Measurements from ENCODE around the gene MAST4. TPM values are rescaled to one million over a fixed set of nuclear protein-coding genes. Genes with fewer than 3 reads are reported as not detected.

The MAST4 gene
- total and polyA plus RNA-seq, 2 of the 4 experiments (the other 2 are of a cell fraction) = 4.8 to 6.8 TPM

DNA sequence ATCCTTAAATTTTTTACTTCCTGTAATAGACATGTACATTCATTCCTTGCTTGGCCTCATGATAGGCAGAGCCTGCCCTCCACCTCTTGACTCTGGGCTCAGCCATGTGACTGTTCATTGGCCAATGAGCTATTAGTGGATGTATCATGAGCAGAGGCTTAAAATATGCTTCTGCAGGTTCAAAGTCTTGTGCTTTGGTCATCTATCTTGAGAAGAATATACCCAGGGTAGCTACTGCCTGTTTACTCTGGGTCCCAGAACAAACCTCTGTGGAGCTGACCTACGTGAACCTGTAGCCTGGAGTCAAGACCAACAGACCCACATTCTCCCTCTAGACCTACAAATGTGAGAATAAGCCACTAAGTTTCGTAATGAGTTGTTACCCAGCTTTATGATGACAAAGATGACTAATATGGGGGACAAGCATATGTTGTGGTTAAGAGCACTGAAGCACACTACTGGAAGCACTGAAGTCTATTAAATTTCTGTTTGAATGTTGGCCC, 244.4 kb downstream of the MAST4 start:
- H4K91ac ChIP-seq (ENCODE audit: insufficient read depth, low read depth, low read length) = no peak overlapping the region
- no peak overlapping the region for H2BK15ac ChIP-seq (ENCODE audit: low read depth, low read length)
- no peak overlapping the region for H3K4ac ChIP-seq (ENCODE audit: low read depth, low read length)
- no peaks in the 10 kb centered on the region for H3K9me1 ChIP-seq (ENCODE audit: insufficient read depth, low read length)
- dilution Hi-C loops (cut with HindIII; ENCODE audit: low sequenced_read_pairs, unreplicated experiment) (no loop called here), in situ Hi-C loops (cut with MboI; ENCODE audit: low sequenced_read_pairs) (no loop called here), intact Hi-C loops (cut with micrococcal nuclease) (no loop called here)
- DNase-seq (no peak), ATAC-seq (ENCODE audit: low read depth) (no peak)
- peaks cover 2% of the 10 kb centered on the region; the same call in 1 of the 2 replicates for H3K27me3 ChIP-seq (ENCODE audit: control insufficient read depth, insufficient read depth, low read length)
- H4K8ac ChIP-seq (ENCODE audit: low read depth in 2 of 2, low read length in 2 of 2) = no peak overlapping the region
- no peak overlapping the region for H4K5ac ChIP-seq (ENCODE audit: low read depth, low read length)
- ChIA-PET CTCF (interaction anchor here (0.6 kb wide), 1 partner anchor 133 kb away, joined by 3 read pairs; no protein-coding TSS in a partner anchor), POLR2A (ENCODE audit: unreplicated experiment) (no interaction called here)
- no peak overlapping the region for H2BK120ac ChIP-seq (ENCODE audit: low read depth, low read length)
- no peak overlapping the region for H3K9ac ChIP-seq (ENCODE audit: low read depth, low read length)
- H3K79me1 ChIP-seq (ENCODE audit: low read depth in 1 of 2, low read length in 2 of 2) = no peaks in the 10 kb centered on the region
- no TSS peak for BruUV-seq (replicated peaks)
- H3K27ac ChIP-seq (ENCODE audit: insufficient read depth, low read length) = no peak overlapping the region
- no peak overlapping the region for H3K14ac ChIP-seq (replicated peaks; ENCODE audit: low read depth, low read length)
- no peak for TF ChIP-seq RCOR1 (IDR thresholded peaks at IDR 0.05; ENCODE audit: insufficient replicate concordance, low read length)
- no peak for TF ChIP-seq RAD21 (IDR thresholded peaks at IDR 0.05; ENCODE audit: low read length)
- no peak for TF ChIP-seq NFE2L2 (IDR thresholded peaks at IDR 0.05; ENCODE audit: low read depth, low read length)
- no peak for TF ChIP-seq POLR2A (IDR thresholded peaks at IDR 0.05; ENCODE audit: low read depth, low read length)
- TF ChIP-seq MAZ (IDR thresholded peaks at IDR 0.05; ENCODE audit: borderline replicate concordance, low read depth, low read length) = no peak
- TF ChIP-seq MXI1 (IDR thresholded peaks at IDR 0.05; ENCODE audit: borderline replicate concordance, low read depth, low read length) = no peak
- TF ChIP-seq MAFK (IDR thresholded peaks at IDR 0.05; ENCODE audit: low read depth, low read length) = no peak
- TF ChIP-seq, protein P1, sequence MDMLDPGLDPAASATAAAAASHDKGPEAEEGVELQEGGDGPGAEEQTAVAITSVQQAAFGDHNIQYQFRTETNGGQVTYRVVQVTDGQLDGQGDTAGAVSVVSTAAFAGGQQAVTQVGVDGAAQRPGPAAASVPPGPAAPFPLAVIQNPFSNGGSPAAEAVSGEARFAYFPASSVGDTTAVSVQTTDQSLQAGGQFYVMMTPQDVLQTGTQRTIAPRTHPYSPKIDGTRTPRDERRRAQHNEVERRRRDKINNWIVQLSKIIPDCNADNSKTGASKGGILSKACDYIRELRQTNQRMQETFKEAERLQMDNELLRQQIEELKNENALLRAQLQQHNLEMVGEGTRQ (IDR thresholded peaks at IDR 0.05; ENCODE audit: low read depth, low read length) = no peak
- no peak for TF ChIP-seq BHLHE40 (IDR thresholded peaks at IDR 0.05; ENCODE audit: low read depth, low read length)
- TF ChIP-seq SMC3 (IDR thresholded peaks at IDR 0.05; ENCODE audit: low read depth, low read length) = no peak
- TF ChIP-seq, protein P2, sequence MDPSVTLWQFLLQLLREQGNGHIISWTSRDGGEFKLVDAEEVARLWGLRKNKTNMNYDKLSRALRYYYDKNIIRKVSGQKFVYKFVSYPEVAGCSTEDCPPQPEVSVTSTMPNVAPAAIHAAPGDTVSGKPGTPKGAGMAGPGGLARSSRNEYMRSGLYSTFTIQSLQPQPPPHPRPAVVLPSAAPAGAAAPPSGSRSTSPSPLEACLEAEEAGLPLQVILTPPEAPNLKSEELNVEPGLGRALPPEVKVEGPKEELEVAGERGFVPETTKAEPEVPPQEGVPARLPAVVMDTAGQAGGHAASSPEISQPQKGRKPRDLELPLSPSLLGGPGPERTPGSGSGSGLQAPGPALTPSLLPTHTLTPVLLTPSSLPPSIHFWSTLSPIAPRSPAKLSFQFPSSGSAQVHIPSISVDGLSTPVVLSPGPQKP (IDR thresholded peaks at IDR 0.05; ENCODE audit: borderline replicate concordance, low read depth, low read length) = no peak
- TF ChIP-seq, protein P3, sequence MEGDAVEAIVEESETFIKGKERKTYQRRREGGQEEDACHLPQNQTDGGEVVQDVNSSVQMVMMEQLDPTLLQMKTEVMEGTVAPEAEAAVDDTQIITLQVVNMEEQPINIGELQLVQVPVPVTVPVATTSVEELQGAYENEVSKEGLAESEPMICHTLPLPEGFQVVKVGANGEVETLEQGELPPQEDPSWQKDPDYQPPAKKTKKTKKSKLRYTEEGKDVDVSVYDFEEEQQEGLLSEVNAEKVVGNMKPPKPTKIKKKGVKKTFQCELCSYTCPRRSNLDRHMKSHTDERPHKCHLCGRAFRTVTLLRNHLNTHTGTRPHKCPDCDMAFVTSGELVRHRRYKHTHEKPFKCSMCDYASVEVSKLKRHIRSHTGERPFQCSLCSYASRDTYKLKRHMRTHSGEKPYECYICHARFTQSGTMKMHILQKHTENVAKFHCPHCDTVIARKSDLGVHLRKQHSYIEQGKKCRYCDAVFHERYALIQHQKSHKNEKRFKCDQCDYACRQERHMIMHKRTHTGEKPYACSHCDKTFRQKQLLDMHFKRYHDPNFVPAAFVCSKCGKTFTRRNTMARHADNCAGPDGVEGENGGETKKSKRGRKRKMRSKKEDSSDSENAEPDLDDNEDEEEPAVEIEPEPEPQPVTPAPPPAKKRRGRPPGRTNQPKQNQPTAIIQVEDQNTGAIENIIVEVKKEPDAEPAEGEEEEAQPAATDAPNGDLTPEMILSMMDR (conservative IDR thresholded peaks at IDR 0.05; ENCODE audit: low read depth, low read length) = no peak
- no peak for TF ChIP-seq FOS (IDR thresholded peaks at IDR 0.05; ENCODE audit: low read depth, low read length)
- no peak for TF ChIP-seq RFX5 (IDR thresholded peaks at IDR 0.05; ENCODE audit: low read depth, low read length)
- TF ChIP-seq CEBPB (IDR thresholded peaks at IDR 0.05; ENCODE audit: low read depth, low read length) = no peak
- TF ChIP-seq CHD1 (IDR thresholded peaks at IDR 0.05; ENCODE audit: low read depth, low read length) = no peak
- H2AK5ac ChIP-seq (ENCODE audit: low read depth, low read length) = no peak overlapping the region
- H3K4me2 ChIP-seq (ENCODE audit: low read depth, low read length) = no peak overlapping the region
- H3K4me3 ChIP-seq (ENCODE audit: insufficient read depth, low read depth, low read length) = no peak overlapping the region
- no peak overlapping the region for H3K56ac ChIP-seq (ENCODE audit: extremely low read depth, insufficient read depth, low read length)
- H3K9me3 ChIP-seq (ENCODE audit: control insufficient read depth, insufficient read depth, low read length) = no peaks in the 10 kb centered on the region
- H2BK5ac ChIP-seq (ENCODE audit: low read depth, low read length, poor library complexity, severe bottlenecking) = no peak overlapping the region
- H2BK20ac ChIP-seq (ENCODE audit: low read depth, low read length) = no peak overlapping the region
- no CpG with 5 or more reads among the region's 2 CpGs for WGBS, 2 experiments (ENCODE audit: extremely low coverage in 2 of 2, insufficient read length in 1 of 2)
- no peak overlapping the region for H3K18ac ChIP-seq (ENCODE audit: low read depth, low read length)
- no peak overlapping the region for H3K23ac ChIP-seq (ENCODE audit: low read depth, low read length)
- no peak overlapping the region for H2AK9ac ChIP-seq (replicated peaks; ENCODE audit: low read depth, low read length, poor library complexity)
- H4K20me1 ChIP-seq (ENCODE audit: insufficient read depth, low read length) = no peaks in the 10 kb centered on the region
- no peaks in the 10 kb centered on the region for H3K4me1 ChIP-seq (ENCODE audit: control insufficient read depth, insufficient read depth, low read length)
- no peak overlapping the region for H2AFZ ChIP-seq (replicated peaks; ENCODE audit: low read length, poor library complexity)
- H3K36me3 ChIP-seq (ENCODE audit: control insufficient read depth, insufficient read depth, low read length) = no peaks in the 10 kb centered on the region

Measured in IMR-90 (cell line).